SK-N-MC (cell line): ENCODE measurements around the gene BOLA2B.
"Not testable (repeated sequence)": the region's sequence is repeated elsewhere in the genome, so short reads cannot be mapped to it uniquely, and the experiment has no call there.

Experiments
- FOXP2 ChIP-seq: optimal IDR thresholded peaks from 2 replicates; pipeline ENCODE3; 2011; ENCODE audit warnings: mild to moderate bottlenecking, moderate library complexity; ENCODE audit not compliant: insufficient read depth; ENCODE audit errors: extremely low read length, control extremely low read depth
- POLR2AphosphoS5 ChIP-seq: IDR thresholded peaks from 2 replicates; pipeline ENCODE4 v1.6.1; 2012; ENCODE audit warnings: mild to moderate bottlenecking, low read depth, low read length, borderline replicate concordance

- not testable (repeated sequence) for TF ChIP-seq POLR2AphosphoS5, FOXP2
These were observed 3.5 kb upstream of the BOLA2B start for GRCh38 chr16:30197001-30197400.
